Measurements from ENCODE around the gene CES5A. TPM values are rescaled to one million over a fixed set of nuclear protein-coding genes. Genes with fewer than 3 reads are reported as not detected.
A peak's percentile ranks its signal among the peaks of the same experiment; 100 is the strongest.
"Not testable (repeated sequence)": the region's sequence is repeated elsewhere in the genome, so short reads cannot be mapped to it uniquely, and the experiment has no call there.

CES5A gene
- total RNA-seq, 6 donors from 2014 or later = not detected

- Histone ChIP-seq H3K4me3 (no peak overlapping the region), H3K36me3 (no peaks in the 10 kb centered on the region)
These were observed 32.6 kb downstream of the CES5A start for GRCh38 chr16:55842369-55843104.

GRCh38 chr16:55839115-55839514, 36.1 kb downstream of the CES5A start:
- 33 to 50% methylated on average over 2 of the region's 2 CpGs for WGBS, 2 donors
- H3K4me1 ChIP-seq = peaks cover 6 to 7% (median 7%) of the 10 kb centered on the region in 4 donors
- peak in 1 of 2 donors; percentile 61 for ATAC-seq (ENCODE audit: low FRiP score in 2 of 2)

More at GRCh38 chr16:55842369-55843104, 32.6 kb downstream of the CES5A start:
- Histone ChIP-seq H3K4me1 (no peaks in the 10 kb centered on the region), H3K27me3 (no peaks in the 10 kb centered on the region), H3K9me3 (no peaks in the 10 kb centered on the region), H3K27ac (no peak overlapping the region)
- WGBS, 2 donors = 47 to 48% methylated on average over 11 of the region's 11 CpGs
- DNase-seq (peak in 1 of 2 donors; percentile 8), ATAC-seq (ENCODE audit: low FRiP score in 2 of 2) (peak in 1 of 2 donors; percentile 77)
- no peak for TF ChIP-seq POLR2AphosphoS5 (IDR thresholded peaks at IDR 0.05)
- peak; percentile 43 to 76 (median 70) for TF ChIP-seq CTCF (IDR thresholded peaks at IDR 0.05)

GRCh38 chr16:55836158-55836611, 39.0 kb downstream of the CES5A start:
- no peaks in the 10 kb centered on the region for H3K9me3 ChIP-seq
- 55 to 88% methylated on average over 4 of the region's 4 CpGs for WGBS, 2 donors
- H3K27me3 ChIP-seq = no peaks in the 10 kb centered on the region
- no peak overlapping the region for H3K4me3 ChIP-seq
- H3K27ac ChIP-seq = no peak overlapping the region
- no peaks in the 10 kb centered on the region for H3K36me3 ChIP-seq
- H3K4me1 ChIP-seq = peaks cover 6 to 13% (median 10%) of the 10 kb centered on the region in 4 donors
- DNase-seq = no peak
- peak in 1 of 2 donors; percentile 15 for TF ChIP-seq POLR2AphosphoS5 (IDR thresholded peaks at IDR 0.05)
- TF ChIP-seq CTCF (IDR thresholded peaks at IDR 0.05) = no peak
- peak in 1 of 4 donors; percentile 51 for TF ChIP-seq EP300 (IDR thresholded peaks at IDR 0.05)
- no peak for TF ChIP-seq POLR2A (IDR thresholded peaks at IDR 0.05)
- no peak for ATAC-seq (ENCODE audit: low FRiP score in 2 of 2)

More at GRCh38 chr16:55839115-55839514, 36.1 kb downstream of the CES5A start:
- TF ChIP-seq POLR2AphosphoS5 (IDR thresholded peaks at IDR 0.05) = no peak
- TF ChIP-seq EP300 (IDR thresholded peaks at IDR 0.05) = no peak
- TF ChIP-seq POLR2A (IDR thresholded peaks at IDR 0.05) = no peak
- Histone ChIP-seq H3K9me3 (no peaks in the 10 kb centered on the region), H3K4me3 (no peak overlapping the region), H3K36me3 (no peaks in the 10 kb centered on the region), H3K27ac (no peak overlapping the region), H3K27me3 (no peaks in the 10 kb centered on the region)
- DNase-seq = no peak

- Histone ChIP-seq H3K27ac (no peak overlapping the region), H3K27me3 (no peaks in the 10 kb centered on the region), H3K4me3 (no peak overlapping the region), H3K4me1 (peaks cover 6 to 13% (median 10%) of the 10 kb centered on the region in 4 donors), H3K36me3 (no peaks in the 10 kb centered on the region), H3K9me3 (no peaks in the 10 kb centered on the region)
- 22 to 44% methylated on average over 1 of the region's 1 CpG for WGBS, 2 donors
- TF ChIP-seq CTCF (IDR thresholded peaks at IDR 0.05) (no peak), POLR2A (IDR thresholded peaks at IDR 0.05) (no peak), EP300 (IDR thresholded peaks at IDR 0.05) (peak in 1 of 4 donors; percentile 7), POLR2AphosphoS5 (IDR thresholded peaks at IDR 0.05) (peak in 1 of 2 donors; percentile 44)
- DNase-seq (peak in 1 of 2 donors; percentile 74), ATAC-seq (ENCODE audit: low FRiP score in 2 of 2) (peak in 1 of 2 donors; percentile 25)
These were observed 39.6 kb downstream of the CES5A start for GRCh38 chr16:55835581-55835980.

- H3K27ac ChIP-seq; DNase-seq; H3K9me3 ChIP-seq; H3K4me3 ChIP-seq; H3K27me3 ChIP-seq; ATAC-seq (ENCODE audit: low FRiP score in 2 of 2); H3K36me3 ChIP-seq: not testable (repeated sequence)
- peaks cover 6 to 13% (median 10%) of the 10 kb centered on the region in 4 donors for H3K4me1 ChIP-seq
- WGBS, 2 donors = 85 to 92% methylated on average over 3 of the region's 3 CpGs
These were observed 40.0 kb downstream of the CES5A start for GRCh38 chr16:55835173-55835572.
